Astrocyte (in vitro differentiated cells and primary cell): ENCODE results near the gene FABP3.

Experiments used
- CTCF ChIP-seq: IDR thresholded peaks from 2 replicates; pipeline ENCODE4 v1.5.1; 2011; ENCODE audit warnings: low read depth, mild to moderate bottlenecking, inconsistent platforms, low read length, moderate library complexity; ENCODE audit not compliant: insufficient read depth
- EZH2 ChIP-seq: IDR thresholded peaks from 2 replicates; pipeline ENCODE4 v1.6.1; 2012; ENCODE audit warnings: mild to moderate bottlenecking, low read length, inconsistent platforms; ENCODE audit not compliant: insufficient read depth

GRCh38 chr1:31389616-31390015, 16.7 kb upstream of the FABP3 start:
- TF ChIP-seq CTCF (no peak), EZH2 (no peak)
